ENCODE results near the gene TMTC3.
"Not testable (repeated sequence)": the region's sequence is repeated elsewhere in the genome, so short reads cannot be mapped to it uniquely, and the experiment has no call there.

The TMTC3 gene

GRCh38 chr12:88167384-88167783 lies 25.3 kb downstream of the TMTC3 start:
- DNase-seq: no peak

- DNase-seq: no peak
These were observed 30.8 kb downstream of the TMTC3 start for GRCh38 chr12:88172844-88173407.

GRCh38 chr12:88175544-88175943 lies 33.4 kb downstream of the TMTC3 start:
- no peak for DNase-seq

GRCh38 chr12:88179436-88180014 lies 37.4 kb downstream of the TMTC3 start:
- DNase-seq: no peak

- no peak for DNase-seq
These were observed 39.8 kb downstream of the TMTC3 start for GRCh38 chr12:88181881-88182280.

- DNase-seq: no peak
These were observed 40.3 kb downstream of the TMTC3 start for GRCh38 chr12:88182416-88182815.

GRCh38 chr12:88184196-88184595 lies 42.1 kb downstream of the TMTC3 start:
- DNase-seq: no peak

- DNase-seq: no peak
These were observed 43.2 kb downstream of the TMTC3 start for GRCh38 chr12:88185279-88185678.

- DNase-seq: no peak
These were observed 43.9 kb downstream of the TMTC3 start for GRCh38 chr12:88185988-88186387.

GRCh38 chr12:88187571-88187970 lies 45.5 kb downstream of the TMTC3 start:
- no peak for DNase-seq

- DNase-seq: no peak
These were observed 46.1 kb downstream of the TMTC3 start for GRCh38 chr12:88188180-88188579.

- DNase-seq: no peak
These were observed 50.3 kb downstream of the TMTC3 start for GRCh38 chr12:88192426-88192825.

GRCh38 chr12:88194868-88195267 lies 52.8 kb downstream of the TMTC3 start:
- DNase-seq: no peak

- no peak for DNase-seq
These were observed 57.9 kb downstream of the TMTC3 start for GRCh38 chr12:88200029-88200428.

- DNase-seq: no peak
These were observed 60.4 kb downstream of the TMTC3 start for GRCh38 chr12:88202500-88202899.

- DNase-seq: no peak
These were observed 64.5 kb downstream of the TMTC3 start for GRCh38 chr12:88206601-88207000.

- no peak for DNase-seq
These were observed 66.0 kb downstream of the TMTC3 start for GRCh38 chr12:88207921-88208620.

- no peak for DNase-seq
These were observed 66.6 kb downstream of the TMTC3 start for GRCh38 chr12:88208661-88209060.

GRCh38 chr12:88210311-88210710 lies 68.2 kb downstream of the TMTC3 start:
- not testable (repeated sequence) for DNase-seq

- no peak for DNase-seq
These were observed 76.2 kb downstream of the TMTC3 start for GRCh38 chr12:88218293-88218692.

- DNase-seq: no peak
These were observed 77.8 kb downstream of the TMTC3 start for GRCh38 chr12:88219861-88220260.

- no peak for DNase-seq
These were observed 81.4 kb downstream of the TMTC3 start for GRCh38 chr12:88223519-88223918.

GRCh38 chr12:88225776-88226175 lies 83.7 kb downstream of the TMTC3 start:
- DNase-seq: no peak

- no peak for DNase-seq
These were observed 85.2 kb downstream of the TMTC3 start for GRCh38 chr12:88227263-88227662.

GRCh38 chr12:88227871-88228270 lies 85.8 kb downstream of the TMTC3 start:
- no peak for DNase-seq

All from NCI-H1092 treated with DMSO at 0.1 percent for 48 hours (cell line).